GM19324 (cell line): ENCODE data around the gene BMERB1.
"Not testable (repeated sequence)": the region's sequence is repeated elsewhere in the genome, so short reads cannot be mapped to it uniquely, and the experiment has no call there.

Source experiments
- ATAC-seq: cut with Tn5 transposase; IDR thresholded peaks from one replicate; pipeline ENCODE4 v1.9.1; 2021; ENCODE audit warnings: mild to moderate bottlenecking, moderate library complexity; ENCODE audit not compliant: unreplicated experiment, low FRiP score

BMERB1 gene

DNA sequence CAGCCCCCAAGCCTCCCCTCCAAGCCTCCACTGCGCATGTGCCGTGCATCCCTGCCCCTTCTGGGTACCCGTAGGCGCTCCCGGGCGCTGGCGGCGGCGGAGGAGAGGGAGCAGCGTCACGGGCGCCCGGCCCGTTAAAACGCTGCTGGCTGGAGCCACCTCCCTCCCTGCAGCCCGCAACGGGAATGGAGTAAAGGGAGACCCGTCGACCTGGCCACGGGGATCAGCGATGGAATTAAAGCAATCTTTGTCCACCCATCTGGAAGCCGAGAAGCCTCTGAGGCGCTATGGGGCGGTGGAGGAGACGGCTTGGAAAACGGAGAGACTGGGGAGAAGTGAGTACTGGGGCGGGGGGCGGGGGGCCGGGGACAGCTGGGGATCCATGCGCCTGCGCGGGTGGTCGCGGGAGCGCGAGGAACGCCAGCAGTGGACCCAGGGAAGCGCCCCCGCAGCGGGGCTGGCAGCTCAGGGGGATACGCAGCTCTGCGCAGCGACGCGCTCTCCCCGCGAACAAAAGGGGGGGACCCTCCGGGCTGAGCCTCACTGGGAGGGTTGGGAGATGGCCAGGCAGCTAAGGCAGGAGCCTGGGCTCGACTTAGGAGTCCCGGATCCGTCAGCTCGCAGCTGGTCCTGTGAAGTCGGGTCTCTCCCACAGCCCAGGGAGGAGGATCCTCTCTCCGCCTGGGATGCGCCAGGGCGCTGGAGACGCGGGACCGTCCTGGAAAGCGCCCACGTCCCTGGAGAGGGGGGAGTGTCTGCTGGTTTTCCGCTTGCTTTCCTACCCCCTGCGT is at the start of gene BMERB1:
BMERB1 (plus strand) TSS at position 164 of the 791 bp plus-strand sequence; CDS start at position 230, 66 bp downstream.
- no peak for ATAC-seq

DNA sequence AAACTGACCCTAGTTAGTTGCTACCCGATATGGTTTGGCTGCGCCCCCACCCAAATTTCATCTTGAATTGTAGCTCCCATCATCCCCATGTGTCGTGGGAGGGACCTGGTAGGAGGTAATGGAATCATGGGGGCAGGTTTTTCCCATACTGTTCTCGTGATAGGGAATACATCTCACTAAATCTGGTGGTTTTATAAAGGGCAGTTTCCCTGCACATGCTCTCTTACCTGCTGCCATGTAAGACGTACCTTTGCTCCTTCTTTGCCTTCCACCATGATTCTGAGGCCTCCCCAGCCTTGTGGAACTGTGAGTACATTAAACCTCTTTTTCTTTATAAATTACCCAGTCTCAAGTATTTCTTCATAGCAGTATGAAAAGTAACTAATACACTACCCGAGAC is 46.3 kb upstream of the BMERB1 start:
- ATAC-seq = not testable (repeated sequence)

DNA sequence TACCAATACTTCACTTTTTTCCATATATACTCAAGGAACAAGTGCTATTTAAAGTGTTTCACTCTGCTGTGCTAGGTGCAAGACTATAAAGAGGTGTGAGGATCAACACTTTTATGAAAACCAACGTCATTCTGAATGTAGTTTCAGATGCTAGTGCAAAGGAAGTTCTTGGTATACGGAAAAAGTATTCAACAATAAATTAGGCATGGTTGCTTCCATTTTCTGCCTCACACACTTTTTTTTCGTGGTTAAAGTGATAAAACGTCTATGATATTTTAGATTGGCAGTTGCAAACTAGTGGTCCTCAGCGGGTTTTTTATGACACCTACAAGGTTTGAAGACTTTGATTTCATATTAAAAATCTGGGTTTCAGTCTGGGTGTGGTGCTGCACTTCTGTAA is 44.5 kb upstream of the BMERB1 start:
- not testable (repeated sequence) for ATAC-seq

DNA sequence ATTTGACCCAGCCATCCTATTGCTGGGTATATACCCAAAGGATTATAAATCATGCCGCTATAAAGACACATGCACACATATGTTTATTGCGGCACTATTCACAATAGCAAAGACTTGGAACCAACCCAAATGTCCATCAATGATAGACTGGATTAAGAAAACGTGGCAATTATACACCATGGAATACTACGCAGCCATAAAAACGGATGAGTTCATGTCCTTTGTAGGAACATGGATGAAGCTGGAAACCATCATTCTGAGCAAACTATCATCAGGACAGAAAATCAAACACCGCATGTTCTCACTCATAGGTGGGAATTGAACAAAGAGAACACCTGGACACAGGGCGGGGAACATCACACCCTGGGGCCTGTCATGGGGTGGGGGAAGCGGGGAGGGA is 41.4 kb upstream of the BMERB1 start:
- not testable (repeated sequence) for ATAC-seq

DNA sequence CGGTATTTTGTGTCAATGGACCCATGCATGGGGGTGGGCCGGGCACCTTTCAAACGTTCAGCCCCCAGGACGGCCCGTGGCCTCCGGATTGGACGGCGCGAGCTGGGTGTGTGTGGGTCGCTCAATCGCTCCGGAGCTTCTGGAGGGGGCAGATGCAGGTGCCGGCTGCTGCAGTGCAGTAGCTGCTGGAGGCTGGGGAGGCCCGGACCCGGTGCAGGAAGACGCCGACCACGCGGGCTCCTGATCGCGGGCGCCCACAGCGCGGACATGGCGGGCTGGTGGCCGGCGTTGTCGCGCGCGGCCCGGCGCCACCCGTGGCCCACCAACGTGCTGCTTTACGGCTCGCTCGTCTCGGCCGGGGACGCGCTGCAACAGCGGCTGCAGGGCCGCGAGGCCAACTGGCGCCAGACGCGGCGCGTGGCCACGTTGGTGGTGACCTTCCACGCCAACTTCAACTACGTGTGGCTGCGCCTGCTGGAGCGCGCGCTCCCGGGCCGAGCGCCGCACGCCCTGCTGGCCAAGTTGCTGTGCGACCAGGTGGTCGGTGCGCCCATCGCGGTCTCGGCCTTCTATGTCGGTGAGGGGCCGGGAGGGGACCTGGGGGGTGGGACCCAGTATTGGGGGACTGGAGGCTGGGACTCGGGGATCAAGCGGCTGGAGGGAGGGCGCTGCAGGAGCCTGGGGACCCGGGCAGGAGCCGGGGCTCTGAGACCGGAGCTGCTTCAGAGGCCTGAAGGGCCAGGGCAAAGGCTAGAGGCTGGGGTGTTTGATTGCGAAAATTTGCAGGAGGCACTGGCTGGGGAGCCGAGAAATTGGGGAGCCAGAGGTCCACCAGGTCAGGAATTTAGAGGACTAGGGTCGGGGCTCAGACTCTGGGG is 38.5 kb upstream of the BMERB1 start, which contains the start of gene MPV17L:
MPV17L (plus strand) TSS at position 124 of the 878 bp plus-strand sequence; CDS start at position 268, 144 bp downstream.
- ATAC-seq = not testable (repeated sequence)

DNA sequence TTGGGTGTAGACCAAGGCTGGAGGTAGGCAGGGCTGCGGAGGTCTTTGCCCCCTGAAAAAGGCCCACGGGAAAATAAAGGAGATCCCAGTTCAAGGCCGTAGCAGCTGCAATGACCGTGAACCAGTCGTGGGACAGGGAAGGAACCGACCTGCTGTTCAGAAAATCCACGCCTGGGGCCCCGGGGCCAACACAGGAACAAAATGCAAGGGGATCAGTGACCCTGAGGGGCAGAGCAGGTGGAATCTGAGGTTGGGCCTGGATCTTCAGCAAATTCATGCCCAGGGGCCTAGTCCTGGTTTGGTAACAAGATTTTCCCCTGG is 37.9 kb upstream of the BMERB1 start:
- ATAC-seq = not testable (repeated sequence)

DNA sequence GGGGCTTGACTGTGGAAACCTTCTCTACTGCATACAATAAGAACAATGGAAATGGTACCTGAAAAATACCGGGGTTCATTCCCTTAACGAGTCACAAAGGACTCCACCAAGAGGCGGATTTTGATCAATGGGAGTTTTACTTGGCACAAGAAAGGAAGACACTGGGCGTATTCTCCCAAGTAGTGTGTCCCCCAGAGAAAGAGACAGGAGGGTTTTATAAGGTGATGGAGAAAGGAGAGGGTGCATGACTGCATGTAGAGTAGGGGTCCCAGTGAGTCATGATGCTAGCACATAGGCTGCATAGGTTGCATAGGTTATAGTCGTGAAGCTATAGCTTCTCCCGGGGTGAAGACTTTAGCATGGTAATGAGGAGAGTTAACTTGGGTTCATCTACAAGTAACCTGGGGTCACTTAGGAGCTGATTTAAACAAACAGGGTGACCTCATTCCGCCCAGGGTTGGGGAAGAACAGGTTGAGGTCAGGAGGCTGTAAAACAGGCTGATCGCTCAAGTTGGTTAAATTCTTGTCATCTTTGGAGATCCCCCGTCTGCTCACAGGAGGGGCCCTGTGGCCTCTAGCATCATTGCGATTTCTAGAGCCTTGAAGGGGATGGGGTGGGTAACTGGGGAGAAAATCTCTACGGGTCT is 37.3 kb upstream of the BMERB1 start:
- no peak for ATAC-seq

DNA sequence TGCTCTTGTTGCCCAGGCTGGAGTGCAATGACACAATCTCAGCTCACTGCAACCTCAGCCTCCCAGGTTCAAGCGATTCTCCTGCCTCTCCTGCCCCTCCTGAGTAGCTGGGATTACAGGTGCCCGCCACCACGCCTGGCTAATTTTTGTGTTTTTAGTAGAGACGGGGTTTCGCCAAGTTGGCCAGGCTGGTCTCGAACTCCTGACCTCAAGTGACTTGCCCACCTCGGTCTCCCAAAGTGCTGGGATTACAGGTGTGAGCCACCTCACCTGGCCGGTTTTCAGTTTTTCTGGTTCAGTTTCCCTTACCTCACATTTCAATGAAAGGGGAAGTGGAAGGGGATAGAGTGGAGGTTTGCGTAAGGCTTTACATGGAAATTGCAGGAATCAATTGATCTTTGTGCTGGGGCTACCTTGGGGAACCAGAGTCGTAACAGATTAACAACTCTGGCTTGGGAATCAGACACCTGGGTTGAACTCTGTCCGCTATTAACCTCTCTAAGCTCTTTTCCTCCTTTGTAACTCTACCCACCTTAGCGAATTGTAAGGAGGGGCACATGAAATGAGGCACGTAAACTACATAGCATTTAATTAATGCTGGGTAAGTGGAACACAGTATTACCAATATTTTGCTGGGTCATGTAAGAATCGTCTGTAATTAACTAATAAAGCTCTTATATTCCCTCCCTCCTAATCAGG is 35.6 kb upstream of the BMERB1 start:
- ATAC-seq = no peak

DNA sequence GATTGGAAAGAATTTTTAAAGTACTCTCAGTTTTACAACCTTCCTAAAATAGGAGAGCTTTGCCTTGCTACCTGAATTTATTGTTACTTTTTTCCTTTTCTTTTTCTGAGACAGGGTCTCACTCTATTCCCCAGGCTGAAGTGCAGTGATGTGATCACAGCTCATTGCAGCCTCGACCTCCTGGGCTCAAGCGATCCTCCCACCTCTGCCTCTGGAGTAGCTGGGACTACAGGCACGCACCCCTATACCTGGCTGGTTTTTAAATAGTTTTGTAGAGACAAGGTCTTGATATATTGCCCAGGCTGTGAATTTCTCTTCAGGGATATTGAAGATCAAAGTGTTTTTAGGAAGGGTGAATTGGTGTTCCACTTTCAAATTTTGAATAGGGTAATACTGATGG is 35.1 kb upstream of the BMERB1 start:
- no peak for ATAC-seq

DNA sequence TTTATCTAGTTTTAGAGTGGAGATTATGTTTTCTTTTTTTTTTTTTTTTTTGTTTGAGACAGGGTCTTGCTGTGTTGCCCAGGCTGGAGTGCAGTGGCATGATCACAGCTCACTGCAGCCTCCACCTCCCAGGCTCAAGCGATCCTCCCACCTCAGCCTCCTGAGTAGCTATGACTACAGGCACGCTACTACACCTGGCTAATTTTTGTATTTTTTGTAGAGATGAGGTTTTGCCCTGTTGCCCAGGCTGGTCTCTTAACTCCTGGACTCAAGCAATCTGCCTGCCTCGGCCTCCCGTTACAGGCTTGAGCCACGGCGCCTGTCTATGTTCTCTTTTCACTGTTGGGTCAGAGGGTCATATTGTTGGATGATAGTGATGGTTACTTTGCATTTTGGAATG is 34.1 kb upstream of the BMERB1 start:
- not testable (repeated sequence) for ATAC-seq

DNA sequence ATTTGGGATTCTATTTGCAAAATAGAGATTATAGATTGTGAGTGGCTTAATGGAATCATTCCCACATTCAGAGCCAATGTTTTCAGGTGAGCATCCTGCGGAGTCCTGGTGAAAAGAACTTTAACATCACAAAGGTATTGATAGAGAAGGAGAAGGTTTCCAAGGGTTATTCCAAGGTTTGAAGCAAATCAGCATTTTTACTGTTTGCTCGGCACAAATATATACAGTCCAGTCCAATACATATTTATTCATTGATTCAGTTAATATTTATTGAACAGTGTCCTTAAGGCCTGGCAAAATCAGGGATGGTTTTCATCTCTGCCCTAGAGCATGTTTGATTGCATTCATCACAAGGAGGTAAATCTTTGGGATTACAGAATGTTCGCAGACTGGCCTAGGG is 32.4 kb upstream of the BMERB1 start:
- ATAC-seq = no peak

DNA sequence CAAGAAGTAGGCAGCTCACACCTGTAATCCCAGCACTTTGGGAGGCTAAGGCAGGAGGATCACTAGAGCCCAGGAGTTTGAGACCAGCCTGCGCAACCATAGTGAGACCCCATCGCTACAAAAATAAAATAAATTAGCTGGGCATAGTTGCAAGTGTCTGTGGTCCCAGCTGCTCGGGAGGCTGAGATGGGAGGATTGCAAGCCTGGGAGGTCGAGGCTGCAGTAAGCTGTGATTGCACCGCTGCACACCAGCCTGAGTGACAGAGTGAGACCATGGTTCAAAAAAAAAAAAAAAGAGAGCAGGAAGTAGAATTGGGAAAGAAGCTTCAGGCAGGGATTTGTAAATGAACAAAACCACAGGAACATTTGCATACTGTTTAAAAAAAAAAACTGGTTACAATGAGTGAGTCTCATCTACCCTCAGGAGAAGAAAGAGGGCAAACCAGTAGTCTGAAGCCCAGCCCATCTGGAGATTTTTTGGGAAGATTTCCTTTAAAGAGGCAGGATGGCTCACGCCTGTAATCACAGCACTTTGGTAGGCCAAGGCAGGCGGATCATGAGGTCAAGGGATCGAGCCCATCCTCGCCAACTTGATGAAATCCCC is 30.9 kb upstream of the BMERB1 start:
- no peak for ATAC-seq

DNA sequence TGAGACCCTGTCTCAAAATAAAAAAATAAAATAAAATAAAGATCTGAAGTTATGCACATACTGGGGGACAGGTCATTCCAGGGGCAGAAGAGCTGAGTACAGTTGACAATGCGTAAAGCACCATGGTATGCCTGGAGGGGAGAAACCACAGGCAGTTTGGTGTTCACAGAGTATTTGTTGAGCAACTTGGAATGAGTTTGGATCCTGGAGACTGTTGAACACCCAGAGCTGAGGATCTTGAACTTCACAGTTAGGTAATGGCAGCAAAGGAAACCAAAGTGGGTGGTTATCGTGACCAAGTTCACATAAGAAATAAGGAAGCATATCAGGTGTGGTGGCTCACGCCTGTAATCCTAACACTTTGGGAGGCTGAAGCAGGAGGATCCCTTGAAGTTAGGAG is 30.3 kb upstream of the BMERB1 start:
- not testable (repeated sequence) for ATAC-seq

DNA sequence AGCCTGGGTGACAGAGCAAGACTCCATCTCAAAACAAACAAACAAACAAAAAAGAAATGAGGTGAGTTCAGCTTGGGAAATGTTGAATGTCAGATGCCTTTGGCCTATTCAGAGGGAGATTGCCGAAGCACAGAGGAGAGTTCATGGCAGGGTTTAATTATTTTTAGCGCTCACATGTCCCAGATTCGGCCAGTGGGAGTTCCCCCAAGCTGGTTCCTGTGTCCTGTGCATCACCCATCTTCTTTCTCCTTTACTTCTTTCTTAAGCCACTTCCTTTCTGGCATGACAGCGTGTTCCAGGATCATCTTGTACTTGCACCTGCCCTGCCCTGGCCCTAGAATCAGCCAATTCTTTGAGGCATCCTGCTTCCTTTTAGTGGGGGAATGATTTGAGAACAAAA is 29.6 kb upstream of the BMERB1 start:
- ATAC-seq = no peak

DNA sequence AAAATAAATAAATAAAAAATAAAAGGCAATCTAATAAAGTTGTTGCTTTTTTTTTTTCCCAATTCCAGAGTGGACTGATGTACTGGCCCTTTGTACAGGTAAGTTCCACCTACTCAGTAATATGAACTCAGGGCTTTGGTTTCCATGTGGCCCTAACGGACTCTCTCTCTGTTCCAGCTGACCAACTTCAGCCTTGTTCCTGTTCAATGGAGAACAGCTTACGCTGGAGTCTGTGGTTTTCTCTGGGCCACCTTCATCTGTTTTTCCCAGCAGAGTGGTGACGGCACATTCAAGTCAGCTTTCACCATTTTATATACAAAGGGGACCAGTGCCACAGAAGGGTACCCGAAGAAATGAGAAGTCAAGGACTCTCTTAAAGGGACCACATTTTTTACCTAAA is 26.6 kb upstream of the BMERB1 start:
- ATAC-seq = not testable (repeated sequence)

DNA sequence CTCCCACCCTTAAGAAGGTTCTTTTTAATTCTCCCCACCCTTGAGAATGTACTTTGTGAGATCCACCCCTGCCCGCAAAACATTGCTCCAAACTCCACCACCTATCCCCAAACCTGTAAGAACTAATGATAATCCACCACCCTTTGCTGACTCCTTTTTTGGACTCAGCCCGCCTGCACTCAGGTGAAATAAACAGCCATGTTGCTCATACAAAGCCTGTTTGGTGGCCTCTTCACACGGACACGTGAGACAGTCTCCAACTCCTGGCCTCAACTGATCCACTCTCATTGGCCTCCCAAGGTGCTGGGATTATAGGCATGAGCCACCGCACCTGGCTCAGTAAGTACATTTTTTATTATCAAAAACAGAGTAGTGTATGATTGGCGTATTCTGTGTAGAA is 24.9 kb upstream of the BMERB1 start:
- ATAC-seq = not testable (repeated sequence)

DNA sequence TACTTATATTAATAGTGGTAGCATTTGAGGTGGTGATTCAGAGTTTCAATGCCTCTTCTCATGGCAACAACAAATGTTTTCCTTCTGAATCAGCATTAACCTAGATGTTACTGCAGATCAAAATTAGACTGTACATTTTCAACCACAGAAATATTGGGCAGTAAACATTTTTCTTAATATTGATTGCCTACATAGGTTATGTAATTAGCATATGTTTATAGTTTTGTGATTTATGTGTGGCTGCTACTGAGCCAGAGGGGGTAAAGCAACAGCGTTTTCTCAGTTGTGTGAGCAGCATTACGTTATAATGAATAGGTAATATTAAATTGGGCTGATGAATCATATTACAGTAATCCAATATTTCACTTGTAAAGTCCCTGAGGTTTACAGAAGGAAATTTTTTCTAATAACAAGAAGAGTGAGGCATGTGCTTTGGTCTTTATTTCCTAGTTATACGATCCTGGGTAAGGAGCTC is 18.8 kb upstream of the BMERB1 start:
- ATAC-seq = no peak

DNA sequence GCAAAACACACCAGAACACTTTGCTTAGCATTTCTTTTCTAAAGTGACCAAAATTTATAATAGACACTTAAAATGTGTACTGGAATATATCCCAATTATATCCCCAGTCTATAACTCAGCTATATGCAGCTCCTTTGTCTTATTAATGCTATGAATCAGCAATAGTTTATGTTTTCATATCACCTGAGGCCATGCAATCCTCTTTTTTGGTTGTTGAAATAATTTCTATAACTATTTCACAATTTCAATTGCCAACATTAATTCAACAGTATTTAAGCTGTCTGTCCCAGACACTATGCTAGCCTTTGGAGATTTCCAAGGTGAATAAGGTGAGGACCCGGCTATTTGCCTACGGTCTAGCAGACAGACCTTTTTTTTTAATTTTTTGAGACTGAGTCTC is 17.2 kb upstream of the BMERB1 start:
- ATAC-seq = no peak

DNA sequence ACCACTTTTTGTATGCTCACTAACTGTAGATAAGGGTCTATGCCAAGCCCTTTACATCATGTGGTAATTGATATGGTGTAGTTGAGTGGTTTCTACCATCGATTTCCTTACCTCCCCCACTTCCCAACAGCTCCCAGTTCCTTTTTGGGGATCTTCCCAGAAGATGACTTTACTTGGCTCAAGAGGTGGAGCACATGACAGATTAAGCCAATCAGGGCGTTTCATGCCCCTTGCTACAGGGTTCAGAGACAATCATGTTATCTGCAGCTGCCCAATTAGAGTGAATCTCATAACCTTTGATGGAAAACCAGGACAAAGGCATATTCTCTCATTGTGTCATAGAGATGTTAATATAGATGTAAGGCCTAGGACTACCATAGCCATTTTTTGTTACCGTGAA is 16.2 kb upstream of the BMERB1 start:
- ATAC-seq = no peak

DNA sequence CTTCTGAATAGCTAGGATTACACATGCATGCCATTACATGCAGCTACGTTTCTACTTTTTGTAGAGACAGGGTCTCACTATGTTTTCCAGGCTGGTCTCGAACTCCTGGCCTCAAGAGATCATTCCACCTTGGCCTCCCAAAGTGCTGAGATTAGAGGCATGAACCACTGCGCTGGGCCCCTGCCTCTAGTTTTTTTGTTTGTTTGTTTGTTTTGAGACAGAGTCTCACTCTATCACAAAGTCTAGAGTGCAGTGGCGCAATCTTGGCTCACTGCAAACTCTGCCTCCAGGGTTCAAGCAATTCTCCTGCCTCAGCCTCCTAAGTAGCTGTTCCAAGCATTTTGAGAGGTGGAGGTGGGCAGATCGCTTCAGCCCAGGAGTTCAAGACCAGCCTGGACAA is 12.7 kb upstream of the BMERB1 start:
- not testable (repeated sequence) for ATAC-seq
